HEK293 (cell line): Measurements from ENCODE around the gene PRKRA.

Experiments used
- CTCF ChIA-PET: fragments of 350-600 bp; formaldehyde crosslinking; extraction: SDS; loops from one replicate; lab custom pipeline; 2021; ENCODE audit warnings: antibody characterized with exemption; lab: Yijun Ruan, JAX
- POLR2A ChIA-PET: fragments of 300-600 bp; formaldehyde crosslinking; extraction: SDS; loops from one replicate; lab custom pipeline; 2020; ENCODE audit warnings: antibody characterized with exemption, inconsistent platforms; lab: Yijun Ruan, JAX
- H3K27ac ChIP-seq: fragments of 200-500 bp; sonication (Bioruptor generic); 2 replicates; pipeline ENCODE4 v1.5.1; 2014; ENCODE audit warnings: low read depth, low read length, control low read depth, inconsistent platforms; ENCODE audit errors: extremely low read depth
- H3K36me3 ChIP-seq, 2 experiments: fragments of 200-500 bp in 1 of 2; sonication (Bioruptor generic) in 1 of 2; 1 replicate in 1 of 2; 2 replicates in 1 of 2; pipeline ENCODE4 v1.5.1; 2014 to 2017; ENCODE audit warnings: inconsistent platforms in 2 of 2, low read length in 2 of 2; ENCODE audit not compliant: control insufficient read depth in 2 of 2, insufficient read depth in 1 of 2
- H3K4me1 ChIP-seq: fragments of 200-500 bp; sonication (Bioruptor generic); 2 replicates; pipeline ENCODE4 v1.5.1; 2014; ENCODE audit warnings: mild to moderate bottlenecking, low read length, inconsistent platforms; ENCODE audit not compliant: control insufficient read depth, insufficient read depth
- H3K4me3 ChIP-seq: 2 replicates; pipeline ENCODE4 v1.5.1; 2011; ENCODE audit warnings: low read depth, mild to moderate bottlenecking, control low read depth, low read length, moderate library complexity
- H3K9me3 ChIP-seq: fragments of 200-500 bp; sonication (Bioruptor generic); 2 replicates; pipeline ENCODE4 v1.5.1; 2014; ENCODE audit warnings: low read depth, low read length, inconsistent platforms; ENCODE audit not compliant: control insufficient read depth, insufficient read depth
- KLF9 ChIP-seq: fragments of 450-650 bp; formaldehyde crosslinking; IDR thresholded peaks from 2 replicates; pipeline ENCODE4 v1.5.1; 2016; ENCODE audit warnings: missing biosample characterization, missing genetic modification characterization, low read depth
- RBAK ChIP-seq: fragments of 450-650 bp; formaldehyde crosslinking; IDR thresholded peaks from 2 replicates; pipeline ENCODE4 v1.5.1; 2016; ENCODE audit warnings: missing biosample characterization, missing genetic modification characterization
- SCRT2 ChIP-seq: fragments of 450-650 bp; formaldehyde crosslinking; IDR thresholded peaks from 2 replicates; pipeline ENCODE4 v1.5.1; 2016; ENCODE audit warnings: missing biosample characterization, missing genetic modification characterization
- ZBTB49 ChIP-seq: fragments of 450-650 bp; formaldehyde crosslinking; IDR thresholded peaks from 2 replicates; pipeline ENCODE4 v1.5.1; 2016; ENCODE audit warnings: missing biosample characterization, missing genetic modification characterization, low read depth
- ZFP37 ChIP-seq: fragments of 450-650 bp; formaldehyde crosslinking; IDR thresholded peaks from 2 replicates; pipeline ENCODE4 v1.5.1; 2016; ENCODE audit warnings: missing biosample characterization, missing genetic modification characterization
- ZNF155 ChIP-seq: fragments of 450-650 bp; formaldehyde crosslinking; IDR thresholded peaks from 2 replicates; pipeline ENCODE4 v1.5.1; 2016; ENCODE audit warnings: missing biosample characterization, missing genetic modification characterization
- ZNF239 ChIP-seq: fragments of 450-650 bp; formaldehyde crosslinking; IDR thresholded peaks from 2 replicates; pipeline ENCODE4 v1.5.1; 2016; ENCODE audit warnings: missing biosample characterization, missing genetic modification characterization
- ZNF398 ChIP-seq: fragments of 450-650 bp; formaldehyde crosslinking; IDR thresholded peaks from 2 replicates; pipeline ENCODE4 v1.5.1; 2017; ENCODE audit warnings: missing biosample characterization, missing genetic modification characterization
- ZNF521 ChIP-seq: fragments of 450-650 bp; formaldehyde crosslinking; IDR thresholded peaks from 2 replicates; pipeline ENCODE4 v1.5.1; 2017; ENCODE audit warnings: missing biosample characterization, mild to moderate bottlenecking, missing genetic modification characterization
- ZNF596 ChIP-seq: fragments of 450-650 bp; IDR thresholded peaks from 2 replicates; pipeline ENCODE4 v1.5.0; 2018; ENCODE audit warnings: missing biosample characterization, mild to moderate bottlenecking, missing genetic modification characterization, moderate library complexity
- ZNF654 ChIP-seq: fragments of 450-650 bp; formaldehyde crosslinking; IDR thresholded peaks from 2 replicates; pipeline ENCODE4 v1.5.1; 2016; ENCODE audit warnings: low read depth, missing biosample characterization, missing genetic modification characterization
- ZNF670 ChIP-seq: fragments of 450-650 bp; formaldehyde crosslinking; IDR thresholded peaks from 2 replicates; pipeline ENCODE4 v1.5.1; 2016; ENCODE audit warnings: missing biosample characterization, missing genetic modification characterization, low read depth
- ZNF768 ChIP-seq: fragments of 450-650 bp; formaldehyde crosslinking; IDR thresholded peaks from 2 replicates; pipeline ENCODE4 v1.5.1; 2018; ENCODE audit warnings: missing biosample characterization, mild to moderate bottlenecking, missing genetic modification characterization
- ZNF830 ChIP-seq: fragments of 450-650 bp; IDR thresholded peaks from 2 replicates; pipeline ENCODE4 v1.5.0; 2018; ENCODE audit warnings: missing biosample characterization, missing genetic modification characterization, low read depth, mild to moderate bottlenecking, moderate library complexity
- ZSCAN16 ChIP-seq: fragments of 450-650 bp; formaldehyde crosslinking; IDR thresholded peaks from 2 replicates; pipeline ENCODE4 v1.5.1; 2016; ENCODE audit warnings: missing biosample characterization, missing genetic modification characterization

The PRKRA gene

GRCh38 chr2:178450774-178451525 lies at the start of gene PRKRA, which contains the start of gene PJVK (continued):
- no peak for TF ChIP-seq ZNF521 (tag by site-specific recombination)

- CTCF ChIA-PET: interaction anchor here (1.1 kb wide), 1 partner anchor 23 kb away, joined by 5 read pairs; no protein-coding TSS in a partner anchor
- Histone ChIP-seq H3K9me3 (no peaks in the 10 kb centered on the region), H3K4me1 (no peaks in the 10 kb centered on the region), H3K36me3 (peaks cover 53 to 79% of the 10 kb centered on the region in 2 experiments), H3K4me3 (no peak overlapping the region), H3K27ac (no peak overlapping the region)
- POLR2A ChIA-PET: no interaction called here
- TF ChIP-seq ZNF155 (tag by site-specific recombination) (no peak), ZNF768 (no peak), ZFP37 (tag by site-specific recombination) (no peak), RBAK (no peak), ZBTB49 (tag by site-specific recombination) (no peak)
- TF ChIP-seq, all 188 proteins: peak for 0
Observed at GRCh38 chr2:178499640-178500039, 48.7 kb upstream of the PRKRA start.

- ChIA-PET POLR2A (no interaction called here), CTCF (interaction anchor here (0.6 to 0.7 kb wide), 2 partner anchors 10 to 16 kb away, joined by 4 to 5 read pairs; no protein-coding TSS in a partner anchor)
- no peak overlapping the region for H3K4me3 ChIP-seq
- H3K27ac ChIP-seq: no peak overlapping the region
- TF ChIP-seq ZNF670 (tag by site-specific recombination) (no peak), SCRT2 (tag by site-specific recombination) (0 out of 2 replicates have a peak, but pooled peaks have one; percentile 13)
- H3K36me3 ChIP-seq: peaks cover 48 to 78% of the 10 kb centered on the region in 2 experiments
- no peaks in the 10 kb centered on the region for H3K4me1 ChIP-seq
- no peaks in the 10 kb centered on the region for H3K9me3 ChIP-seq
Observed at GRCh38 chr2:178498137-178498536, 47.2 kb upstream of the PRKRA start.

- Histone ChIP-seq H3K27ac (no peak overlapping the region), H3K4me1 (no peaks in the 10 kb centered on the region), H3K36me3 (peaks cover 40 to 75% of the 10 kb centered on the region in 2 experiments), H3K9me3 (no peaks in the 10 kb centered on the region), H3K4me3 (no peak overlapping the region)
- no peak for TF ChIP-seq KLF9 (tag by site-specific recombination)
- TF ChIP-seq ZNF596 (tag by site-specific recombination): no peak
- no peak for TF ChIP-seq ZNF398 (tag by site-specific recombination)
- no peak for TF ChIP-seq ZNF654 (tag by site-specific recombination)
- TF ChIP-seq ZSCAN16 (tag by site-specific recombination): no peak
- no peak for TF ChIP-seq ZNF239 (tag by site-specific recombination)
- TF ChIP-seq ZNF830 (tag by site-specific recombination): no peak
- ChIA-PET POLR2A (no interaction called here), CTCF (interaction anchor here (0.8 kb wide), 1 partner anchor 27 kb away, joined by 5 read pairs; no protein-coding TSS in a partner anchor)
Observed at GRCh38 chr2:178496049-178496448, 45.1 kb upstream of the PRKRA start.
